ENCODE results near the gene STXBP3.

Gene STXBP3

GRCh38 chr1:108750476-108751181, 4.2 kb downstream of the STXBP3 start:
- no peak overlapping the region for H3K4me3 ChIP-seq (ENCODE audit: insufficient read depth in 1 of 2, low read depth in 1 of 2, low read length in 2 of 2)
- H3K27ac ChIP-seq (ENCODE audit: low read length, poor library complexity, severe bottlenecking) = peak overlapping the region; percentile 58
- peak overlapping the region; percentile 57 for H3K4me2 ChIP-seq (ENCODE audit: low read length, poor library complexity, severe bottlenecking)
- no CpG with 5 or more reads among the region's 1 CpG for WGBS
- peak overlapping the region; percentile 79 for H2BK5ac ChIP-seq (ENCODE audit: low read depth, low read length, poor library complexity, severe bottlenecking)
- no peak overlapping the region for H3K4ac ChIP-seq (ENCODE audit: low read depth in 1 of 2, low read length in 2 of 2)
- no peak overlapping the region for H2BK12ac ChIP-seq (ENCODE audit: low read length in 2 of 2)
- no peak overlapping the region for H3K23ac ChIP-seq (ENCODE audit: low read length in 2 of 2)
- no peak overlapping the region for H3K9ac ChIP-seq (ENCODE audit: low read length)
- no peak overlapping the region for H4K8ac ChIP-seq (ENCODE audit: low read length)
- H3K36me3 ChIP-seq (ENCODE audit: control insufficient read depth in 1 of 2, insufficient read depth in 2 of 2, low read depth in 1 of 2, low read length in 2 of 2) = peaks cover 9 to 61% of the 10 kb centered on the region in 2 experiments
- H3K9me3 ChIP-seq (ENCODE audit: control insufficient read depth, low read length) = no peaks in the 10 kb centered on the region
- no peak overlapping the region for H3K14ac ChIP-seq (ENCODE audit: low read length in 2 of 2)
- no peak overlapping the region for H2AFZ ChIP-seq (ENCODE audit: low read depth, low read length)
- H3K27me3 ChIP-seq (ENCODE audit: control insufficient read depth in 1 of 2, insufficient read depth in 1 of 2, low read length in 2 of 2) = no peaks in the 10 kb centered on the region
- H3K18ac ChIP-seq (ENCODE audit: low read depth in 1 of 2, low read length in 2 of 2) = no peak overlapping the region
- H2BK120ac ChIP-seq (ENCODE audit: low read depth, low read length) = no peak overlapping the region
- H2AK5ac ChIP-seq (ENCODE audit: low read length, severe bottlenecking) = peak overlapping the region; percentile 48
- no peak overlapping the region for H4K91ac ChIP-seq (ENCODE audit: low read length)
- H3K79me1 ChIP-seq (replicated peaks; ENCODE audit: low read length, poor library complexity, severe bottlenecking) = peaks cover 7% of the 10 kb centered on the region
- no peak overlapping the region for H2BK15ac ChIP-seq (ENCODE audit: low read depth, poor library complexity, severe bottlenecking)
- no peak for DNase-seq
- peaks cover 6% of the 10 kb centered on the region for H3K4me1 ChIP-seq (ENCODE audit: control insufficient read depth, insufficient read depth, low read depth, low read length)

- H3K4me2 ChIP-seq (ENCODE audit: low read length, poor library complexity, severe bottlenecking) = no peak overlapping the region
- peaks cover 3% of the 10 kb centered on the region for H3K4me1 ChIP-seq (ENCODE audit: control insufficient read depth, insufficient read depth, low read depth, low read length)
- no peak overlapping the region for H2BK5ac ChIP-seq (ENCODE audit: low read depth, low read length, poor library complexity, severe bottlenecking)
- H2BK120ac ChIP-seq (ENCODE audit: low read depth, low read length) = no peak overlapping the region
- H3K27ac ChIP-seq (ENCODE audit: low read length, poor library complexity, severe bottlenecking) = no peak overlapping the region
- H3K27me3 ChIP-seq (ENCODE audit: control insufficient read depth in 1 of 2, insufficient read depth in 1 of 2, low read length in 2 of 2) = no peaks in the 10 kb centered on the region
- no peak overlapping the region for H3K14ac ChIP-seq (ENCODE audit: low read length in 2 of 2)
- H2BK12ac ChIP-seq (ENCODE audit: low read length in 2 of 2) = no peak overlapping the region
- peaks cover 6 to 87% of the 10 kb centered on the region in 2 experiments for H3K36me3 ChIP-seq (ENCODE audit: control insufficient read depth in 1 of 2, insufficient read depth in 2 of 2, low read depth in 1 of 2, low read length in 2 of 2)
- H3K9me3 ChIP-seq (ENCODE audit: control insufficient read depth, low read length) = no peaks in the 10 kb centered on the region
- no peak overlapping the region for H3K9ac ChIP-seq (ENCODE audit: low read length)
- H4K91ac ChIP-seq (ENCODE audit: low read length) = no peak overlapping the region
- no peak overlapping the region for H2AFZ ChIP-seq (ENCODE audit: low read depth, low read length)
- H3K18ac ChIP-seq (ENCODE audit: low read depth in 1 of 2, low read length in 2 of 2) = no peak overlapping the region
- peaks cover 7% of the 10 kb centered on the region for H3K79me1 ChIP-seq (replicated peaks; ENCODE audit: low read length, poor library complexity, severe bottlenecking)
- H3K4ac ChIP-seq (ENCODE audit: low read depth in 1 of 2, low read length in 2 of 2) = no peak overlapping the region
- H3K4me3 ChIP-seq (ENCODE audit: insufficient read depth in 1 of 2, low read depth in 1 of 2, low read length in 2 of 2) = no peak overlapping the region
- WGBS = no CpG with 5 or more reads among the region's 3 CpGs
- no peak overlapping the region for H2BK15ac ChIP-seq (ENCODE audit: low read depth, poor library complexity, severe bottlenecking)
- no peak overlapping the region for H3K23ac ChIP-seq (ENCODE audit: low read length in 2 of 2)
- H4K8ac ChIP-seq (ENCODE audit: low read length) = no peak overlapping the region
- no peak overlapping the region for H2AK5ac ChIP-seq (ENCODE audit: low read length, severe bottlenecking)
- no peak for DNase-seq
Measured at GRCh38 chr1:108753363-108753762, 6.9 kb downstream of the STXBP3 start.

- H2BK120ac ChIP-seq (ENCODE audit: low read depth, low read length) = no peak overlapping the region
- H3K9ac ChIP-seq (ENCODE audit: low read length) = no peak overlapping the region
- no peak for DNase-seq
- no peaks in the 10 kb centered on the region for H3K9me3 ChIP-seq (ENCODE audit: control insufficient read depth, low read length)
- H3K18ac ChIP-seq (ENCODE audit: low read depth in 1 of 2, low read length in 2 of 2) = no peak overlapping the region
- H3K14ac ChIP-seq (ENCODE audit: low read length in 2 of 2) = no peak overlapping the region
- H3K4ac ChIP-seq (ENCODE audit: low read depth in 1 of 2, low read length in 2 of 2) = no peak overlapping the region
- no peak overlapping the region for H2AFZ ChIP-seq (ENCODE audit: low read depth, low read length)
- H4K8ac ChIP-seq (ENCODE audit: low read length) = no peak overlapping the region
- H2BK5ac ChIP-seq (ENCODE audit: low read depth, low read length, poor library complexity, severe bottlenecking) = no peak overlapping the region
- H3K4me3 ChIP-seq (ENCODE audit: insufficient read depth in 1 of 2, low read depth in 1 of 2, low read length in 2 of 2) = no peak overlapping the region
- H2AK5ac ChIP-seq (ENCODE audit: low read length, severe bottlenecking) = no peak overlapping the region
- no peaks in the 10 kb centered on the region for H3K4me1 ChIP-seq (ENCODE audit: control insufficient read depth, insufficient read depth, low read depth, low read length)
- H3K27ac ChIP-seq (ENCODE audit: low read length, poor library complexity, severe bottlenecking) = no peak overlapping the region
- no peak overlapping the region for H2BK12ac ChIP-seq (ENCODE audit: low read length in 2 of 2)
- H4K91ac ChIP-seq (ENCODE audit: low read length) = no peak overlapping the region
- H3K23ac ChIP-seq (ENCODE audit: low read length in 2 of 2) = no peak overlapping the region
- H2BK15ac ChIP-seq (ENCODE audit: low read depth, poor library complexity, severe bottlenecking) = no peak overlapping the region
- H3K4me2 ChIP-seq (ENCODE audit: low read length, poor library complexity, severe bottlenecking) = no peak overlapping the region
- H3K36me3 ChIP-seq (ENCODE audit: control insufficient read depth in 1 of 2, insufficient read depth in 2 of 2, low read depth in 1 of 2, low read length in 2 of 2) = peaks cover 4 to 97% of the 10 kb centered on the region in 2 experiments
- H3K79me1 ChIP-seq (replicated peaks; ENCODE audit: low read length, poor library complexity, severe bottlenecking) = peaks cover 8% of the 10 kb centered on the region
- no peaks in the 10 kb centered on the region for H3K27me3 ChIP-seq (ENCODE audit: control insufficient read depth in 1 of 2, insufficient read depth in 1 of 2, low read length in 2 of 2)
Measured at GRCh38 chr1:108758796-108759195, 12.3 kb downstream of the STXBP3 start.

GRCh38 chr1:108767115-108767514, 20.6 kb downstream of the STXBP3 start:
- H2BK5ac ChIP-seq (ENCODE audit: low read depth, low read length, poor library complexity, severe bottlenecking) = no peak overlapping the region
- H3K36me3 ChIP-seq (ENCODE audit: control insufficient read depth in 1 of 2, insufficient read depth in 2 of 2, low read depth in 1 of 2, low read length in 2 of 2) = peaks cover 12 to 80% of the 10 kb centered on the region in 2 experiments
- no peak overlapping the region for H3K27ac ChIP-seq (ENCODE audit: low read length, poor library complexity, severe bottlenecking)
- H4K91ac ChIP-seq (ENCODE audit: low read length) = no peak overlapping the region
- no peak overlapping the region for H3K4me2 ChIP-seq (ENCODE audit: low read length, poor library complexity, severe bottlenecking)
- no peak overlapping the region for H2BK12ac ChIP-seq (ENCODE audit: low read length in 2 of 2)
- no peak overlapping the region for H2AFZ ChIP-seq (ENCODE audit: low read depth, low read length)
- WGBS = 90% methylated on average over 1 of the region's 1 CpG
- H4K8ac ChIP-seq (ENCODE audit: low read length) = no peak overlapping the region
- H3K27me3 ChIP-seq (ENCODE audit: control insufficient read depth in 1 of 2, insufficient read depth in 1 of 2, low read length in 2 of 2) = no peaks in the 10 kb centered on the region
- H3K18ac ChIP-seq (ENCODE audit: low read depth in 1 of 2, low read length in 2 of 2) = no peak overlapping the region
- no peak overlapping the region for H2BK15ac ChIP-seq (ENCODE audit: low read depth, poor library complexity, severe bottlenecking)
- no peak overlapping the region for H3K4ac ChIP-seq (ENCODE audit: low read depth in 1 of 2, low read length in 2 of 2)
- no peaks in the 10 kb centered on the region for H3K9me3 ChIP-seq (ENCODE audit: control insufficient read depth, low read length)
- no peak overlapping the region for H3K4me3 ChIP-seq (ENCODE audit: insufficient read depth in 1 of 2, low read depth in 1 of 2, low read length in 2 of 2)
- H3K4me1 ChIP-seq (ENCODE audit: control insufficient read depth, insufficient read depth, low read depth, low read length) = no peaks in the 10 kb centered on the region
- H3K14ac ChIP-seq (ENCODE audit: low read length in 2 of 2) = no peak overlapping the region
- DNase-seq = no peak
- no peak overlapping the region for H3K9ac ChIP-seq (ENCODE audit: low read length)
- no peak overlapping the region for H2AK5ac ChIP-seq (ENCODE audit: low read length, severe bottlenecking)
- H3K23ac ChIP-seq (ENCODE audit: low read length in 2 of 2) = no peak overlapping the region
- no peak overlapping the region for H2BK120ac ChIP-seq (ENCODE audit: low read depth, low read length)
- H3K79me1 ChIP-seq (replicated peaks; ENCODE audit: low read length, poor library complexity, severe bottlenecking) = peaks cover 29% of the 10 kb centered on the region
